Natural killer cell (primary cell): ENCODE results near the gene RBFOX2. TPM values are rescaled to one million over a fixed set of nuclear protein-coding genes. Genes with fewer than 3 reads are reported as not detected.

Experiments used
- ATAC-seq, 3 donors: fragments of 150-1000 bp in 2 of 3; fragments of 200-7000 bp in 1 of 3; cut with Tn5 transposase; 1 replicate in 1 of 3; 2 replicates in 2 of 3; pipeline ENCODE4 v1.10.0; 2021; ENCODE audit warnings: mild to moderate bottlenecking in 2 of 3, moderate library complexity in 2 of 3
- DNase-seq, 2 donors: peaks; one replicate each; pipeline versions ENCODE4 v3.0.0 to v3.0.0-alpha.2; 2013 to 2021; ENCODE audit warnings: mixed read lengths in 1 of 2
- H3K27ac ChIP-seq: one replicate; pipeline ENCODE4 v1.5.1; 2013; ENCODE audit warnings: mild to moderate bottlenecking, low read length
- H3K27me3 ChIP-seq: one replicate; pipeline ENCODE4 v1.6.1; 2013; ENCODE audit warnings: low read length; ENCODE audit not compliant: control insufficient read depth, insufficient read depth
- H3K36me3 ChIP-seq: one replicate; pipeline ENCODE4 v1.6.1; 2013; ENCODE audit warnings: low read length; ENCODE audit not compliant: control insufficient read depth, insufficient read depth
- H3K4me1 ChIP-seq: one replicate; pipeline ENCODE4 v1.6.1; 2013; ENCODE audit warnings: low read length; ENCODE audit not compliant: control insufficient read depth, insufficient read depth
- H3K4me3 ChIP-seq: one replicate; pipeline ENCODE4 v1.5.1; 2013; ENCODE audit warnings: low read length
- H3K9me3 ChIP-seq: one replicate; pipeline ENCODE4 v1.6.1; 2013; ENCODE audit warnings: low read length; ENCODE audit not compliant: control insufficient read depth, insufficient read depth
- H3K27ac Mint-ChIP-seq, 2 donors: one replicate each; pipeline ENCODE4 v1.8.0; 2022; ENCODE audit warnings: mild to moderate bottlenecking in 2 of 2, mixed read lengths in 2 of 2, moderate library complexity in 1 of 2
- H3K27me3 Mint-ChIP-seq, 2 donors: one replicate each; pipeline ENCODE4 v1.8.0; 2022; ENCODE audit warnings: low read depth in 2 of 2, mixed read lengths in 2 of 2
- H3K36me3 Mint-ChIP-seq: one replicate; pipeline ENCODE4 v1.8.0; 2022; ENCODE audit warnings: mixed read lengths
- H3K4me1 Mint-ChIP-seq, 2 donors: one replicate each; pipeline ENCODE4 v1.8.0; 2022; ENCODE audit warnings: mixed read lengths in 2 of 2
- H3K4me3 Mint-ChIP-seq: one replicate; pipeline ENCODE4 v1.8.0; 2022; ENCODE audit warnings: mild to moderate bottlenecking, moderate library complexity, mixed read lengths
- H3K9me3 Mint-ChIP-seq, 2 donors: one replicate each; pipeline ENCODE4 v1.8.0; 2022; ENCODE audit warnings: mixed read lengths in 2 of 2
- whole genome bisulfite sequencing: methylation state at CpG from one replicate; pipeline ENCODE4 v1.1.7; 2013; ENCODE audit warnings: missing lambda C conversion rate; ENCODE audit not compliant: insufficient coverage; 5-methylcytosine and 5-hydroxymethylcytosine counted together
- intact Hi-C: fragments of 100-400 bp; cut with micrococcal nuclease; formaldehyde crosslinking; loops from one replicate; pipeline ENCODE4 v1.14.2; 2022
- total RNA-seq, 4 donors: library from RNA; stranded (reverse); fragments of 120-200 nt in 1 of 4; gene quantifications; one replicate each; pipeline versions ENCODE4 v1.2.3 to v1.2.4, GENCODE V29; 2013 to 2022
- TF ChIP-seq, protein P1 (sequence below): fragments of 200-600 bp; IDR thresholded peaks from one replicate; pipeline ENCODE4 v1.8.0; 2022; ENCODE audit warnings: antibody characterized with exemption

RBFOX2 gene
- total RNA-seq, 3 donors from 2014 or later (not counting 1 experiment from before 2014, with no cell fraction given) = 1.0 to 4.7 (median 3.0) TPM

DNA sequence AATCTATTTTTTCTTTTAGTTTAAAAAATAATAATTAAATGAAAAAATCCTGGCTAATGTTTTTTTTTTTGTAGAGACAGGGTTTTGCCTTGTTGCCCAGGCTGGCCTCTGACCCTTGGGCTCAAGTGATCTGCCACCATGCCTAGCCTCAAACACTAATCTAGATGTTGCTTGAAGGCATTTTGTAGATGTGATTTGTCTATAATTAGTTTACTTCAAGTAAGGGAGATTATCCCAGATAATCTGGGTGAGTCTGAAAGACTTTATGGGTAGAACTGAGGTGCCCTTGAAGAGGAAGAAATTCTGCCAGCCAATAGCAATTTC, 38.6 kb upstream of the RBFOX2 start:
- H3K4me3 Mint-ChIP-seq = no peak overlapping the region
- no peaks in the 10 kb centered on the region for H3K36me3 Mint-ChIP-seq
- H3K27me3 ChIP-seq = no peaks in the 10 kb centered on the region
- no peak overlapping the region for H3K27ac Mint-ChIP-seq
- intact Hi-C loops = no loop called here
- no peak overlapping the region for H3K4me3 ChIP-seq
- no peaks in the 10 kb centered on the region for H3K27me3 Mint-ChIP-seq
- TF ChIP-seq, protein P1, sequence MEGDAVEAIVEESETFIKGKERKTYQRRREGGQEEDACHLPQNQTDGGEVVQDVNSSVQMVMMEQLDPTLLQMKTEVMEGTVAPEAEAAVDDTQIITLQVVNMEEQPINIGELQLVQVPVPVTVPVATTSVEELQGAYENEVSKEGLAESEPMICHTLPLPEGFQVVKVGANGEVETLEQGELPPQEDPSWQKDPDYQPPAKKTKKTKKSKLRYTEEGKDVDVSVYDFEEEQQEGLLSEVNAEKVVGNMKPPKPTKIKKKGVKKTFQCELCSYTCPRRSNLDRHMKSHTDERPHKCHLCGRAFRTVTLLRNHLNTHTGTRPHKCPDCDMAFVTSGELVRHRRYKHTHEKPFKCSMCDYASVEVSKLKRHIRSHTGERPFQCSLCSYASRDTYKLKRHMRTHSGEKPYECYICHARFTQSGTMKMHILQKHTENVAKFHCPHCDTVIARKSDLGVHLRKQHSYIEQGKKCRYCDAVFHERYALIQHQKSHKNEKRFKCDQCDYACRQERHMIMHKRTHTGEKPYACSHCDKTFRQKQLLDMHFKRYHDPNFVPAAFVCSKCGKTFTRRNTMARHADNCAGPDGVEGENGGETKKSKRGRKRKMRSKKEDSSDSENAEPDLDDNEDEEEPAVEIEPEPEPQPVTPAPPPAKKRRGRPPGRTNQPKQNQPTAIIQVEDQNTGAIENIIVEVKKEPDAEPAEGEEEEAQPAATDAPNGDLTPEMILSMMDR = no peak
- no peaks in the 10 kb centered on the region for H3K9me3 Mint-ChIP-seq
- ATAC-seq = no peak
- no peaks in the 10 kb centered on the region for H3K9me3 ChIP-seq
- peaks cover 5 to 12% of the 10 kb centered on the region in 2 donors for H3K4me1 Mint-ChIP-seq
- peaks cover 14% of the 10 kb centered on the region for H3K4me1 ChIP-seq
- DNase-seq = no peak
- H3K36me3 ChIP-seq = no peaks in the 10 kb centered on the region
- no peak overlapping the region for H3K27ac ChIP-seq

DNA sequence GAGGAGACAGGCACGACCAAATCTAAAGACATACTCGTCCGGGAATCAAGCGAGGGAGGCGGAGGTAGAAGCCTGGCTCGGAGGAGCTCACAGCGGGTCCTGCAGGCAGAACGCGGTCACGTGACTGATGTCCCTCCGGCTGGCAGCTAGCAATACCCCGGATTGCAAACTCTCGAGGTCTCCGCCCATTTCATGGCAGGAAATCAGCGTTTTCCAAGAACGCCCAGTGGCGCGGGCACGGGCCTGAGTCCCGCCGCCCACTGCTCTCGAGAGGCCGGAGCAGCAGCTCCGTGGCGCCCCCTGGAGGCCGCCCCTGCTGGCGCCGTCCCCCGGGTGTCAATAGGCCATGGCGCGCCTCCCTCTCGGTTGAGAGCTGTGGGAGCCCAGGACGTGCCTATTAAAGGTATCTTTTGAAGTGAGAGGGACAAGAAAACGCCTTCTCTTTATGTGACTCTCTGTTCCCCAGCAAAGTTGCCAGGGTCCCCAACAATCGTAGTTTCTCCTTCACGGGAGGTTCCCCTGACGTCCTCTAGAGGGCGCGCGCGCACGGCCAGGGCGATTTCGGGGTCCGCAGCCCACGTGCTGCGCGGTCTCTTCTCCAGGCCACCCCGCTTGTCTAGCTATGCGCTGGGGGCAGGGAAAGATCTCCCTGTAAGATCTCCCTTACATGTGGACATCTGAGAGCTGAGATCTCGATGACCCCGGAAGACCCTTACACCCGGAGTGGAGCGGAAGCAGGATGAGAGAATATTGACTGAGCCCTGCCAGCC, 37.3 kb upstream of the RBFOX2 start:
- no peaks in the 10 kb centered on the region for H3K27me3 Mint-ChIP-seq
- H3K4me3 Mint-ChIP-seq = peak overlapping the region; percentile 89
- Histone ChIP-seq H3K27ac (no peak overlapping the region), H3K4me3 (peak overlapping the region; percentile 39), H3K4me1 (peaks cover 14% of the 10 kb centered on the region), H3K36me3 (no peaks in the 10 kb centered on the region), H3K27me3 (no peaks in the 10 kb centered on the region), H3K9me3 (no peaks in the 10 kb centered on the region)
- 3% methylated on average over 54 of the region's 54 CpGs for WGBS
- ATAC-seq (peak; percentile 83 to 86 (median 84)), DNase-seq (peak; percentile 67 to 76)
- H3K4me1 Mint-ChIP-seq = peaks cover 5 to 12% of the 10 kb centered on the region in 2 donors
- TF ChIP-seq, protein P1 = peak; percentile 100
- H3K9me3 Mint-ChIP-seq = no peaks in the 10 kb centered on the region
- intact Hi-C loops = loop anchor here (1.0 kb wide), 2 partner anchors 58 to 114 kb away; no protein-coding TSS in a partner anchor
- H3K27ac Mint-ChIP-seq = peak overlapping the region in 1 of 2 donors; percentile 86
- no peaks in the 10 kb centered on the region for H3K36me3 Mint-ChIP-seq

DNA sequence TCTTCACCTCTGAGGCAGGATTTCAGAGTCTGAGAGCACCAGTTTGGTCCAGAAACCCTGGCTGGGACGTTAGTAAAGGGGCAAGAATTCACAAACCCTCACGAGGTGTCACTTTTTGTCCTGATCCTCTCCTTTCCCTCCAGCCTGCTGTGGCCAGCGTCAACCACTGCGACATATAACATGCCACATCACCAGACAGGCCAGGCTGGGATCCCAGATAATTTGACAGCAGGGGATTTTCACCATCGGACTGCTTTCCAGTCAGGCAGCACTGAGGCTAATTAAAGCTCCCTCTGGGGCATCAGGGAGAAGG, 36.8 kb upstream of the RBFOX2 start:
- TF ChIP-seq, protein P1 = no peak
- DNase-seq = no peak
- peak in 1 of 3 donors; percentile 7 for ATAC-seq
- no peaks in the 10 kb centered on the region for H3K36me3 Mint-ChIP-seq
- intact Hi-C loops = no loop called here
- H3K9me3 ChIP-seq = no peaks in the 10 kb centered on the region
- no peak overlapping the region for H3K27ac ChIP-seq
- H3K36me3 ChIP-seq = no peaks in the 10 kb centered on the region
- no peaks in the 10 kb centered on the region for H3K9me3 Mint-ChIP-seq
- no peaks in the 10 kb centered on the region for H3K27me3 ChIP-seq
- WGBS = 30% methylated on average over 5 of the region's 5 CpGs
- peak overlapping the region in 1 of 2 donors; percentile 86 for H3K27ac Mint-ChIP-seq
- peaks cover 14% of the 10 kb centered on the region for H3K4me1 ChIP-seq
- peaks cover 5 to 12% of the 10 kb centered on the region in 2 donors for H3K4me1 Mint-ChIP-seq
- H3K4me3 Mint-ChIP-seq = peak overlapping the region; percentile 89
- peak overlapping the region; percentile 39 for H3K4me3 ChIP-seq
- H3K27me3 Mint-ChIP-seq = no peaks in the 10 kb centered on the region

DNA sequence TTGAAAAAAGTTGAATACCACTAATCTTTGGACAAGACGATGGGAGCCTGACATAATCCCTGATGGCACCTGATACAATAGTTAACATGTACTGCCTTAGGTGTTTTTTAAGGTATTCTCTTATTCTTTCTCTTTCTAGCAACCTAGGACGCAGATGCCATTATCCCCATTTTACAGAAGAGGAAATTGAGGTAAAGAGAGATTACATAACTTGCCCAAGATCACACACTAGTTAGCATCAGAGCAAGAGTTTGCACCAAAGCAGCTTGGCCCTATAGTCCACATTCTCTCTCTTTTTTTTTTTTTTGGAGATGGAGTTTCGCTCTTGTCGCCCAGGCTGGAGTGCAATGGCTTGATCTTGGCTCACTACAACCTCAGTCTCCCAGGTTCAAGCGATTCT, 35.7 kb upstream of the RBFOX2 start:
- Mint-ChIP-seq H3K27ac (no peak overlapping the region), H3K27me3 (no peaks in the 10 kb centered on the region), H3K4me1 (peaks cover 5 to 12% of the 10 kb centered on the region in 2 donors), H3K4me3 (no peak overlapping the region), H3K36me3 (no peaks in the 10 kb centered on the region), H3K9me3 (no peaks in the 10 kb centered on the region)
- H3K9me3 ChIP-seq = no peaks in the 10 kb centered on the region
- H3K4me1 ChIP-seq = peaks cover 14% of the 10 kb centered on the region
- H3K27ac ChIP-seq = no peak overlapping the region
- H3K27me3 ChIP-seq = no peaks in the 10 kb centered on the region
- H3K36me3 ChIP-seq = no peaks in the 10 kb centered on the region
- no peak overlapping the region for H3K4me3 ChIP-seq
- TF ChIP-seq, protein P1 = no peak
- DNase-seq = no peak
- 88% methylated on average over 5 of the region's 5 CpGs for WGBS
- ATAC-seq = no peak
- intact Hi-C loops = no loop called here
